ENCODE data around the gene SERPINB2.

The SERPINB2 gene

GRCh38 chr18:63903851-63904570, 16.5 kb downstream of the SERPINB2 start:
- no peak overlapping the region for H3K27ac ChIP-seq (ENCODE audit: low read depth, low read length)
- no peaks in the 10 kb centered on the region for H3K36me3 ChIP-seq (ENCODE audit: control insufficient read depth in 5 of 5, insufficient read depth in 5 of 5, low read length in 5 of 5)
- no peak overlapping the region for H3K9ac ChIP-seq (ENCODE audit: low read length in 5 of 5)
- no peaks in the 10 kb centered on the region for H3K27me3 ChIP-seq (ENCODE audit: control insufficient read depth in 5 of 5, insufficient read depth in 4 of 5, low read length in 5 of 5)
- no peaks in the 10 kb centered on the region for H3K9me3 ChIP-seq (ENCODE audit: control insufficient read depth in 5 of 5, low read length in 5 of 5)
- H3K4me3 ChIP-seq (ENCODE audit: low read depth in 1 of 5, low read length in 5 of 5) = no peak overlapping the region
- peaks cover 0 to 4% (median 0%) of the 10 kb centered on the region in 5 donors for H3K4me1 ChIP-seq (ENCODE audit: control insufficient read depth in 5 of 5, insufficient read depth in 5 of 5, low read length in 5 of 5)

GRCh38 chr18:63904694-63905093, 17.2 kb downstream of the SERPINB2 start:
- no peaks in the 10 kb centered on the region for H3K9me3 ChIP-seq (ENCODE audit: control insufficient read depth in 5 of 5, low read length in 5 of 5)
- H3K9ac ChIP-seq (ENCODE audit: low read length in 5 of 5) = no peak overlapping the region
- H3K4me3 ChIP-seq (ENCODE audit: low read depth in 1 of 5, low read length in 5 of 5) = no peak overlapping the region
- H3K36me3 ChIP-seq (ENCODE audit: control insufficient read depth in 5 of 5, insufficient read depth in 5 of 5, low read length in 5 of 5) = no peaks in the 10 kb centered on the region
- H3K27ac ChIP-seq (ENCODE audit: low read depth, low read length) = no peak overlapping the region
- no peaks in the 10 kb centered on the region for H3K27me3 ChIP-seq (ENCODE audit: control insufficient read depth in 5 of 5, insufficient read depth in 4 of 5, low read length in 5 of 5)
- peaks cover 0 to 4% (median 0%) of the 10 kb centered on the region in 5 donors for H3K4me1 ChIP-seq (ENCODE audit: control insufficient read depth in 5 of 5, insufficient read depth in 5 of 5, low read length in 5 of 5)

GRCh38 chr18:63905361-63905760, 17.9 kb downstream of the SERPINB2 start:
- H3K4me1 ChIP-seq (ENCODE audit: control insufficient read depth in 5 of 5, insufficient read depth in 5 of 5, low read length in 5 of 5) = peaks cover 0 to 4% (median 0%) of the 10 kb centered on the region in 5 donors
- H3K27ac ChIP-seq (ENCODE audit: low read depth, low read length) = no peak overlapping the region
- no peaks in the 10 kb centered on the region for H3K9me3 ChIP-seq (ENCODE audit: control insufficient read depth in 5 of 5, low read length in 5 of 5)
- H3K36me3 ChIP-seq (ENCODE audit: control insufficient read depth in 5 of 5, insufficient read depth in 5 of 5, low read length in 5 of 5) = no peaks in the 10 kb centered on the region
- H3K27me3 ChIP-seq (ENCODE audit: control insufficient read depth in 5 of 5, insufficient read depth in 4 of 5, low read length in 5 of 5) = no peaks in the 10 kb centered on the region
- no peak overlapping the region for H3K4me3 ChIP-seq (ENCODE audit: low read depth in 1 of 5, low read length in 5 of 5)
- no peak overlapping the region for H3K9ac ChIP-seq (ENCODE audit: low read length in 5 of 5)

GRCh38 chr18:63906056-63906455, 18.6 kb downstream of the SERPINB2 start:
- H3K9me3 ChIP-seq (ENCODE audit: control insufficient read depth in 5 of 5, low read length in 5 of 5) = no peaks in the 10 kb centered on the region
- H3K27ac ChIP-seq (ENCODE audit: low read depth, low read length) = no peak overlapping the region
- peaks cover 0 to 4% (median 0%) of the 10 kb centered on the region in 5 donors for H3K4me1 ChIP-seq (ENCODE audit: control insufficient read depth in 5 of 5, insufficient read depth in 5 of 5, low read length in 5 of 5)
- H3K9ac ChIP-seq (ENCODE audit: low read length in 5 of 5) = no peak overlapping the region
- H3K27me3 ChIP-seq (ENCODE audit: control insufficient read depth in 5 of 5, insufficient read depth in 4 of 5, low read length in 5 of 5) = no peaks in the 10 kb centered on the region
- H3K36me3 ChIP-seq (ENCODE audit: control insufficient read depth in 5 of 5, insufficient read depth in 5 of 5, low read length in 5 of 5) = no peaks in the 10 kb centered on the region
- H3K4me3 ChIP-seq (ENCODE audit: low read depth in 1 of 5, low read length in 5 of 5) = no peak overlapping the region

GRCh38 chr18:63907664-63908063, 20.2 kb downstream of the SERPINB2 start, which contains the start of gene SERPINB10:
TSS of gene SERPINB10 (plus strand) at chr18:63907958. CDS start at chr18:63915511, 7,553 bp downstream.
- Histone ChIP-seq H3K4me3 (ENCODE audit: low read depth in 1 of 5, low read length in 5 of 5) (no peak within 1 kb of the TSS), H3K36me3 (ENCODE audit: control insufficient read depth in 5 of 5, insufficient read depth in 5 of 5, low read length in 5 of 5) (no peaks in the 10 kb centered on the region), H3K9me3 (ENCODE audit: control insufficient read depth in 5 of 5, low read length in 5 of 5) (no peaks in the 10 kb centered on the region), H3K27ac (ENCODE audit: low read depth, low read length) (no peak within 1 kb of the TSS), H3K9ac (ENCODE audit: low read length in 5 of 5) (no peak within 1 kb of the TSS), H3K4me1 (ENCODE audit: control insufficient read depth in 5 of 5, insufficient read depth in 5 of 5, low read length in 5 of 5) (peaks cover 0 to 4% (median 0%) of the 10 kb centered on the region in 5 donors), H3K27me3 (ENCODE audit: control insufficient read depth in 5 of 5, insufficient read depth in 4 of 5, low read length in 5 of 5) (no peaks in the 10 kb centered on the region)

- H3K9ac ChIP-seq (ENCODE audit: low read length in 5 of 5) = no peak overlapping the region
- no peak overlapping the region for H3K27ac ChIP-seq (ENCODE audit: low read depth, low read length)
- no peaks in the 10 kb centered on the region for H3K27me3 ChIP-seq (ENCODE audit: control insufficient read depth in 5 of 5, insufficient read depth in 4 of 5, low read length in 5 of 5)
- no peaks in the 10 kb centered on the region for H3K36me3 ChIP-seq (ENCODE audit: control insufficient read depth in 5 of 5, insufficient read depth in 5 of 5, low read length in 5 of 5)
- H3K9me3 ChIP-seq (ENCODE audit: control insufficient read depth in 5 of 5, low read length in 5 of 5) = no peaks in the 10 kb centered on the region
- peaks cover 0 to 4% (median 0%) of the 10 kb centered on the region in 5 donors for H3K4me1 ChIP-seq (ENCODE audit: control insufficient read depth in 5 of 5, insufficient read depth in 5 of 5, low read length in 5 of 5)
- H3K4me3 ChIP-seq (ENCODE audit: low read depth in 1 of 5, low read length in 5 of 5) = no peak overlapping the region
Measured at GRCh38 chr18:63908858-63909257, 21.4 kb downstream of the SERPINB2 start.

- Histone ChIP-seq H3K27ac (ENCODE audit: low read depth, low read length) (no peak overlapping the region), H3K36me3 (ENCODE audit: control insufficient read depth in 5 of 5, insufficient read depth in 5 of 5, low read length in 5 of 5) (no peaks in the 10 kb centered on the region), H3K4me1 (ENCODE audit: control insufficient read depth in 5 of 5, insufficient read depth in 5 of 5, low read length in 5 of 5) (peaks cover 0 to 4% (median 0%) of the 10 kb centered on the region in 5 donors), H3K4me3 (ENCODE audit: low read depth in 1 of 5, low read length in 5 of 5) (no peak overlapping the region), H3K27me3 (ENCODE audit: control insufficient read depth in 5 of 5, insufficient read depth in 4 of 5, low read length in 5 of 5) (no peaks in the 10 kb centered on the region), H3K9me3 (ENCODE audit: control insufficient read depth in 5 of 5, low read length in 5 of 5) (no peaks in the 10 kb centered on the region), H3K9ac (ENCODE audit: low read length in 5 of 5) (no peak overlapping the region)
Measured at GRCh38 chr18:63909870-63910269, 22.4 kb downstream of the SERPINB2 start.

GRCh38 chr18:63917817-63918216, 30.3 kb downstream of the SERPINB2 start:
- no peaks in the 10 kb centered on the region for H3K36me3 ChIP-seq (ENCODE audit: control insufficient read depth in 5 of 5, insufficient read depth in 5 of 5, low read length in 5 of 5)
- no peaks in the 10 kb centered on the region for H3K9me3 ChIP-seq (ENCODE audit: control insufficient read depth in 5 of 5, low read length in 5 of 5)
- H3K9ac ChIP-seq (ENCODE audit: low read length in 5 of 5) = no peak overlapping the region
- no peaks in the 10 kb centered on the region for H3K4me1 ChIP-seq (ENCODE audit: control insufficient read depth in 5 of 5, insufficient read depth in 5 of 5, low read length in 5 of 5)
- no peaks in the 10 kb centered on the region for H3K27me3 ChIP-seq (ENCODE audit: control insufficient read depth in 5 of 5, insufficient read depth in 4 of 5, low read length in 5 of 5)
- no peak overlapping the region for H3K27ac ChIP-seq (ENCODE audit: low read depth, low read length)
- H3K4me3 ChIP-seq (ENCODE audit: low read depth in 1 of 5, low read length in 5 of 5) = no peak overlapping the region

GRCh38 chr18:63922049-63922448, 34.5 kb downstream of the SERPINB2 start:
- H3K27ac ChIP-seq (ENCODE audit: low read depth, low read length) = no peak overlapping the region
- H3K9ac ChIP-seq (ENCODE audit: low read length in 5 of 5) = no peak overlapping the region
- H3K27me3 ChIP-seq (ENCODE audit: control insufficient read depth in 5 of 5, insufficient read depth in 4 of 5, low read length in 5 of 5) = no peaks in the 10 kb centered on the region
- no peaks in the 10 kb centered on the region for H3K4me1 ChIP-seq (ENCODE audit: control insufficient read depth in 5 of 5, insufficient read depth in 5 of 5, low read length in 5 of 5)
- no peaks in the 10 kb centered on the region for H3K9me3 ChIP-seq (ENCODE audit: control insufficient read depth in 5 of 5, low read length in 5 of 5)
- H3K4me3 ChIP-seq (ENCODE audit: low read depth in 1 of 5, low read length in 5 of 5) = no peak overlapping the region
- H3K36me3 ChIP-seq (ENCODE audit: control insufficient read depth in 5 of 5, insufficient read depth in 5 of 5, low read length in 5 of 5) = no peaks in the 10 kb centered on the region

GRCh38 chr18:63924551-63924950, 37.0 kb downstream of the SERPINB2 start:
- H3K36me3 ChIP-seq (ENCODE audit: control insufficient read depth in 5 of 5, insufficient read depth in 5 of 5, low read length in 5 of 5) = no peaks in the 10 kb centered on the region
- H3K4me3 ChIP-seq (ENCODE audit: low read depth in 1 of 5, low read length in 5 of 5) = no peak overlapping the region
- H3K27ac ChIP-seq (ENCODE audit: low read depth, low read length) = no peak overlapping the region
- H3K9ac ChIP-seq (ENCODE audit: low read length in 5 of 5) = no peak overlapping the region
- H3K4me1 ChIP-seq (ENCODE audit: control insufficient read depth in 5 of 5, insufficient read depth in 5 of 5, low read length in 5 of 5) = no peaks in the 10 kb centered on the region
- H3K9me3 ChIP-seq (ENCODE audit: control insufficient read depth in 5 of 5, low read length in 5 of 5) = no peaks in the 10 kb centered on the region
- no peaks in the 10 kb centered on the region for H3K27me3 ChIP-seq (ENCODE audit: control insufficient read depth in 5 of 5, insufficient read depth in 4 of 5, low read length in 5 of 5)

Measured in subcutaneous abdominal adipose tissue (tissue), 5 donors.